Neural cell (in vitro differentiated cells): ENCODE data around the gene RNF13.

Experiments used
- EP300 ChIP-seq: fragments of 450-650 bp; conservative IDR thresholded peaks from 2 replicates; pipeline ENCODE4 v1.6.1; 2014; ENCODE audit warnings: antibody characterized with exemption, mild to moderate bottlenecking, moderate library complexity; ENCODE audit not compliant: poor library complexity, severe bottlenecking
- MXI1 ChIP-seq: fragments of 450-650 bp; conservative IDR thresholded peaks from 2 replicates; pipeline ENCODE4 v1.6.1; 2014; ENCODE audit warnings: antibody characterized with exemption, mild to moderate bottlenecking; ENCODE audit not compliant: poor library complexity, severe bottlenecking
- POLR2AphosphoS5 ChIP-seq: IDR thresholded peaks from 2 replicates; pipeline ENCODE4 v1.6.1; 2012
- RAD21 ChIP-seq: fragments of 450-650 bp; conservative IDR thresholded peaks from 2 replicates; pipeline ENCODE4 v1.6.1; 2014; ENCODE audit warnings: antibody characterized with exemption, mild to moderate bottlenecking, moderate library complexity
- TF ChIP-seq, protein P1 (sequence below): fragments of 450-650 bp; IDR thresholded peaks from 2 replicates; pipeline ENCODE4 v1.5.1; 2014; ENCODE audit warnings: antibody characterized with exemption, mild to moderate bottlenecking, moderate library complexity; ENCODE audit not compliant: poor library complexity, severe bottlenecking
- TF ChIP-seq, protein P2 (sequence below): IDR thresholded peaks from 2 replicates; pipeline ENCODE4 v1.6.1; 2012; ENCODE audit warnings: borderline replicate concordance

DNA sequence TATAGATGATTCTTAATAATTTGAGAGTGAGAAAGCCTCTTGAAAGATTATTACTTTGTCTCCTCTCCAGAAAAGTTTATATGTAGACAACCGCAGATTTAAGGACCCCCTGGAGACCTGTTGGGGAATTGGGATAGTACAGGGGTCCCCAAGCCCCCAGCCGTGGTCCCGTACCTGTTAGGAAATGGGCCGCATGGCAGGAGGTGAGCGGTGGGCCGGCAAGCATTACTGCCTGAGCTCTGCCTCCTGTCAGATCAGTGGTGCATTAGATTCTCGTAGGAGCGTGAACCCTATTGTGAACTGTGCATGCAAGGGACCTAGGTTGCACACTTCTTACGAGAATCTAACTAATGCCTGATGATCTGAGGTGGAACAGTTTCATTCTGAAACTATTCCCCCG lies 79.4 kb downstream of the RNF13 start:
- TF ChIP-seq POLR2AphosphoS5 (no peak), MXI1 (no peak), EP300 (no peak), RAD21 (no peak)
- TF ChIP-seq, protein P1, sequence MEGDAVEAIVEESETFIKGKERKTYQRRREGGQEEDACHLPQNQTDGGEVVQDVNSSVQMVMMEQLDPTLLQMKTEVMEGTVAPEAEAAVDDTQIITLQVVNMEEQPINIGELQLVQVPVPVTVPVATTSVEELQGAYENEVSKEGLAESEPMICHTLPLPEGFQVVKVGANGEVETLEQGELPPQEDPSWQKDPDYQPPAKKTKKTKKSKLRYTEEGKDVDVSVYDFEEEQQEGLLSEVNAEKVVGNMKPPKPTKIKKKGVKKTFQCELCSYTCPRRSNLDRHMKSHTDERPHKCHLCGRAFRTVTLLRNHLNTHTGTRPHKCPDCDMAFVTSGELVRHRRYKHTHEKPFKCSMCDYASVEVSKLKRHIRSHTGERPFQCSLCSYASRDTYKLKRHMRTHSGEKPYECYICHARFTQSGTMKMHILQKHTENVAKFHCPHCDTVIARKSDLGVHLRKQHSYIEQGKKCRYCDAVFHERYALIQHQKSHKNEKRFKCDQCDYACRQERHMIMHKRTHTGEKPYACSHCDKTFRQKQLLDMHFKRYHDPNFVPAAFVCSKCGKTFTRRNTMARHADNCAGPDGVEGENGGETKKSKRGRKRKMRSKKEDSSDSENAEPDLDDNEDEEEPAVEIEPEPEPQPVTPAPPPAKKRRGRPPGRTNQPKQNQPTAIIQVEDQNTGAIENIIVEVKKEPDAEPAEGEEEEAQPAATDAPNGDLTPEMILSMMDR = no peak
- TF ChIP-seq, protein P2, sequence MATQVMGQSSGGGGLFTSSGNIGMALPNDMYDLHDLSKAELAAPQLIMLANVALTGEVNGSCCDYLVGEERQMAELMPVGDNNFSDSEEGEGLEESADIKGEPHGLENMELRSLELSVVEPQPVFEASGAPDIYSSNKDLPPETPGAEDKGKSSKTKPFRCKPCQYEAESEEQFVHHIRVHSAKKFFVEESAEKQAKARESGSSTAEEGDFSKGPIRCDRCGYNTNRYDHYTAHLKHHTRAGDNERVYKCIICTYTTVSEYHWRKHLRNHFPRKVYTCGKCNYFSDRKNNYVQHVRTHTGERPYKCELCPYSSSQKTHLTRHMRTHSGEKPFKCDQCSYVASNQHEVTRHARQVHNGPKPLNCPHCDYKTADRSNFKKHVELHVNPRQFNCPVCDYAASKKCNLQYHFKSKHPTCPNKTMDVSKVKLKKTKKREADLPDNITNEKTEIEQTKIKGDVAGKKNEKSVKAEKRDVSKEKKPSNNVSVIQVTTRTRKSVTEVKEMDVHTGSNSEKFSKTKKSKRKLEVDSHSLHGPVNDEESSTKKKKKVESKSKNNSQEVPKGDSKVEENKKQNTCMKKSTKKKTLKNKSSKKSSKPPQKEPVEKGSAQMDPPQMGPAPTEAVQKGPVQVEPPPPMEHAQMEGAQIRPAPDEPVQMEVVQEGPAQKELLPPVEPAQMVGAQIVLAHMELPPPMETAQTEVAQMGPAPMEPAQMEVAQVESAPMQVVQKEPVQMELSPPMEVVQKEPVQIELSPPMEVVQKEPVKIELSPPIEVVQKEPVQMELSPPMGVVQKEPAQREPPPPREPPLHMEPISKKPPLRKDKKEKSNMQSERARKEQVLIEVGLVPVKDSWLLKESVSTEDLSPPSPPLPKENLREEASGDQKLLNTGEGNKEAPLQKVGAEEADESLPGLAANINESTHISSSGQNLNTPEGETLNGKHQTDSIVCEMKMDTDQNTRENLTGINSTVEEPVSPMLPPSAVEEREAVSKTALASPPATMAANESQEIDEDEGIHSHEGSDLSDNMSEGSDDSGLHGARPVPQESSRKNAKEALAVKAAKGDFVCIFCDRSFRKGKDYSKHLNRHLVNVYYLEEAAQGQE = no peak
